ENCODE results near the gene ZNRF2.

GRCh38 chr7:30260246-30260768, 24.1 kb upstream of the ZNRF2 start:
- no peak for TF ChIP-seq CTCF (IDR thresholded peaks at IDR 0.05)
- TF ChIP-seq POLR2A (IDR thresholded peaks at IDR 0.05), result no peak
- no peak for TF ChIP-seq EP300 (IDR thresholded peaks at IDR 0.05)
